ENCODE results near the gene WDR53. TPM values are rescaled to one million over a fixed set of nuclear protein-coding genes. Genes with fewer than 3 reads are reported as not detected.

The WDR53 gene
- total and polyA plus RNA-seq, 9 of the 15 experiments (the other 6 are each of a cell fraction or from before 2014, with no cell fraction given) = 13.0 to 34.5 (median 20.9) TPM

GRCh38 chr3:196568246-196569002 is at the start of gene WDR53, which contains the start of gene FBXO45 (continued):
- TF ChIP-seq, protein P1, sequence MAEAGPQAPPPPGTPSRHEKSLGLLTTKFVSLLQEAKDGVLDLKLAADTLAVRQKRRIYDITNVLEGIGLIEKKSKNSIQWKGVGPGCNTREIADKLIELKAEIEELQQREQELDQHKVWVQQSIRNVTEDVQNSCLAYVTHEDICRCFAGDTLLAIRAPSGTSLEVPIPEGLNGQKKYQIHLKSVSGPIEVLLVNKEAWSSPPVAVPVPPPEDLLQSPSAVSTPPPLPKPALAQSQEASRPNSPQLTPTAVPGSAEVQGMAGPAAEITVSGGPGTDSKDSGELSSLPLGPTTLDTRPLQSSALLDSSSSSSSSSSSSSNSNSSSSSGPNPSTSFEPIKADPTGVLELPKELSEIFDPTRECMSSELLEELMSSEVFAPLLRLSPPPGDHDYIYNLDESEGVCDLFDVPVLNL (CRISPR knock-in tag; IDR thresholded peaks at IDR 0.05; ENCODE audit: low read depth) = peak; percentile 91
- peak; percentile 36; the same call in 1 of the 2 replicates for TF ChIP-seq NR2C1 (IDR thresholded peaks at IDR 0.05)
- TF ChIP-seq NR2C1 (tag; IDR thresholded peaks at IDR 0.05) = peak; percentile 61
- TF ChIP-seq MCM7 (IDR thresholded peaks at IDR 0.05) = no peak
- TF ChIP-seq MXD1 (CRISPR knock-in tag; IDR thresholded peaks at IDR 0.05; ENCODE audit: borderline replicate concordance, poor library complexity, severe bottlenecking) = peak; percentile 70
- peak; percentile 70; the same call in 1 of the 2 replicates for TF ChIP-seq HDAC2 (IDR thresholded peaks at IDR 0.05)
- peak; percentile 58; the same call in 1 of the 2 replicates for TF ChIP-seq ZNF592 (IDR thresholded peaks at IDR 0.05)
- no peak for TF ChIP-seq ZNF354B (CRISPR knock-in tag; IDR thresholded peaks at IDR 0.05)
- peak; percentile 36; the same call in 1 of the 2 replicates for TF ChIP-seq BHLHE40 (IDR thresholded peaks at IDR 0.05; ENCODE audit: low read length)
- TF ChIP-seq KHSRP (IDR thresholded peaks at IDR 0.05) = peak; percentile 92
- TF ChIP-seq SMAD1 (IDR thresholded peaks at IDR 0.05; ENCODE audit: low read depth, low read length, partially characterized antibody) = peak; percentile 58
- peak; percentile 66; the same call in 1 of the 2 replicates for TF ChIP-seq POLR2H (tag; IDR thresholded peaks at IDR 0.05; ENCODE audit: low read depth)
- TF ChIP-seq RBBP5 (IDR thresholded peaks at IDR 0.05; ENCODE audit: borderline replicate concordance, insufficient read depth, low read length, poor library complexity, severe bottlenecking) = peak; percentile 99
- peak; percentile 100 for TF ChIP-seq CREB1 (IDR thresholded peaks at IDR 0.05)
- TF ChIP-seq CREB1 (CRISPR knock-in tag; IDR thresholded peaks at IDR 0.05) = peak; percentile 99
- peak; percentile 24; the same call in 1 of the 2 replicates for TF ChIP-seq SOX6 (IDR thresholded peaks at IDR 0.05)
- TF ChIP-seq CXXC5 (CRISPR knock-in tag; IDR thresholded peaks at IDR 0.05) = peak; percentile 95
- peak; percentile 86; the same call in 1 of the 2 replicates for TF ChIP-seq HNRNPL (IDR thresholded peaks at IDR 0.05; ENCODE audit: low read depth, low read length)
- no peak for TF ChIP-seq PTTG1 (tag; IDR thresholded peaks at IDR 0.05; ENCODE audit: low read depth)
- TF ChIP-seq ZSCAN32 (CRISPR knock-in tag; IDR thresholded peaks at IDR 0.05) = 0 out of 2 replicates have a peak, but pooled peaks have one; percentile 42
- peak; percentile 56 for TF ChIP-seq ZFX (CRISPR knock-in tag; IDR thresholded peaks at IDR 0.05)
- 0 out of 2 replicates have a peak, but pooled peaks have one; percentile 19 for TF ChIP-seq PHB (CRISPR knock-in tag; IDR thresholded peaks at IDR 0.05)
- peak; percentile 89 for TF ChIP-seq GATAD2B (IDR thresholded peaks at IDR 0.05; ENCODE audit: borderline replicate concordance)
